Suprapubic skin (tissue), 4 donors: ENCODE measurements around the gene NR5A2. TPM values are rescaled to one million over a fixed set of nuclear protein-coding genes. Genes with fewer than 3 reads are reported as not detected.

Source experiments
- DNase-seq, 2 donors: peaks; one replicate each; pipeline ENCODE4 v3.0.0-alpha.2; 2019; ENCODE audit warnings: low spot score in 2 of 2
- H3K27ac ChIP-seq: fragments of 200-600 bp; sonication (generic); one replicate; pipeline ENCODE4 v1.5.1; 2019
- H3K27me3 ChIP-seq: fragments of 200-600 bp; sonication (generic); one replicate; pipeline ENCODE4 v1.5.1; 2019
- H3K36me3 ChIP-seq: fragments of 200-600 bp; sonication (generic); one replicate; pipeline ENCODE4 v1.5.1; 2019
- H3K4me1 ChIP-seq: fragments of 200-600 bp; sonication (generic); one replicate; pipeline ENCODE4 v1.5.1; 2019
- H3K4me3 ChIP-seq: fragments of 200-600 bp; sonication (generic); one replicate; pipeline ENCODE4 v1.5.1; 2019; ENCODE audit warnings: mild to moderate bottlenecking
- H3K9me3 ChIP-seq: fragments of 200-600 bp; sonication (generic); one replicate; pipeline ENCODE4 v1.5.1; 2019
- EP300 ChIP-seq: sonication (generic); formaldehyde crosslinking; IDR thresholded peaks from one replicate; pipeline ENCODE4 v1.6.1; 2017; ENCODE audit warnings: antibody characterized with exemption
- POLR2A ChIP-seq, 2 donors: fragments of 450-650 bp; IDR thresholded peaks; one replicate each; pipeline ENCODE4 v1.6.1; 2017; ENCODE audit warnings: antibody characterized with exemption in 2 of 2, mild to moderate bottlenecking in 2 of 2, moderate library complexity in 2 of 2
- POLR2AphosphoS5 ChIP-seq, 3 donors: sonication (generic); formaldehyde crosslinking; IDR thresholded peaks; one replicate each; pipeline ENCODE4 v1.6.1; 2017; ENCODE audit warnings: antibody characterized with exemption in 3 of 3
- WGBS: methylation state at CpG from one replicate; pipeline ENCODE4 v1.1.5; 2018; 5-methylcytosine and 5-hydroxymethylcytosine counted together
- total RNA-seq, 4 donors: library from RNA; depleted of rRNA; stranded (reverse); fragments of >200 nt; gene quantifications; one replicate each; pipeline ENCODE4 v1.1.0, GENCODE V29; 2016
- TF ChIP-seq, protein P1 (sequence below), 2 donors: fragments of 200-600 bp in 1 of 2; fragments of 450-650 bp in 1 of 2; sonication (generic) in 1 of 2; IDR thresholded peaks; one replicate each; pipeline ENCODE4 v1.5.1; 2016 to 2019; ENCODE audit warnings: antibody characterized with exemption in 2 of 2, mild to moderate bottlenecking in 1 of 2, moderate library complexity in 1 of 2

Gene NR5A2
- total RNA-seq, 4 donors from 2014 or later = 0.49 to 3.3 (median 0.96) TPM

DNA sequence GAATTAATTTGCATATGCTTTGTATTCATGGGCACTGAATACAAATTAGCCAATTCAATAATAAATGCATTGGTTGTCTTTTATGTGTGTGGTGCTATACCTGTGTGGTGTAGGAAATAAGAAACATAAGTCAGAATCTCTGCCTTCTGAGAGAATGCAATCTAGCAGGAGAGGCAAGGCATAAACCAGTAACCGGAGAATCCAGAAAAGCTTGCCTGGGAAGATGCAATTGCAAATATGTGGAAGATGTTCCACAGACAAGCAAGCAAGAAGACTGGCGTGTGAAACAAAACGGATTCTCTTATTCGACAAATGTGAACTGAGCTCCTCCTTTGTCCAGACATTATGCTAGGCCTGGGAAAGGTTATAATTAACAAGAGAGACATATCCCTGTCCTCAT, 134.3 kb downstream of the NR5A2 start:
- no peak for DNase-seq
- no peaks in the 10 kb centered on the region for H3K4me1 ChIP-seq
- no peak overlapping the region for H3K4me3 ChIP-seq
- H3K9me3 ChIP-seq = no peaks in the 10 kb centered on the region
- no peak overlapping the region for H3K27ac ChIP-seq
- 80% methylated on average over 4 of the region's 4 CpGs for WGBS
- no peaks in the 10 kb centered on the region for H3K27me3 ChIP-seq
- no peak for TF ChIP-seq POLR2AphosphoS5 (IDR thresholded peaks at IDR 0.05)
- TF ChIP-seq, protein P1, sequence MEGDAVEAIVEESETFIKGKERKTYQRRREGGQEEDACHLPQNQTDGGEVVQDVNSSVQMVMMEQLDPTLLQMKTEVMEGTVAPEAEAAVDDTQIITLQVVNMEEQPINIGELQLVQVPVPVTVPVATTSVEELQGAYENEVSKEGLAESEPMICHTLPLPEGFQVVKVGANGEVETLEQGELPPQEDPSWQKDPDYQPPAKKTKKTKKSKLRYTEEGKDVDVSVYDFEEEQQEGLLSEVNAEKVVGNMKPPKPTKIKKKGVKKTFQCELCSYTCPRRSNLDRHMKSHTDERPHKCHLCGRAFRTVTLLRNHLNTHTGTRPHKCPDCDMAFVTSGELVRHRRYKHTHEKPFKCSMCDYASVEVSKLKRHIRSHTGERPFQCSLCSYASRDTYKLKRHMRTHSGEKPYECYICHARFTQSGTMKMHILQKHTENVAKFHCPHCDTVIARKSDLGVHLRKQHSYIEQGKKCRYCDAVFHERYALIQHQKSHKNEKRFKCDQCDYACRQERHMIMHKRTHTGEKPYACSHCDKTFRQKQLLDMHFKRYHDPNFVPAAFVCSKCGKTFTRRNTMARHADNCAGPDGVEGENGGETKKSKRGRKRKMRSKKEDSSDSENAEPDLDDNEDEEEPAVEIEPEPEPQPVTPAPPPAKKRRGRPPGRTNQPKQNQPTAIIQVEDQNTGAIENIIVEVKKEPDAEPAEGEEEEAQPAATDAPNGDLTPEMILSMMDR (IDR thresholded peaks at IDR 0.05) = no peak
- TF ChIP-seq EP300 = no peak
- H3K36me3 ChIP-seq = no peaks in the 10 kb centered on the region

DNA sequence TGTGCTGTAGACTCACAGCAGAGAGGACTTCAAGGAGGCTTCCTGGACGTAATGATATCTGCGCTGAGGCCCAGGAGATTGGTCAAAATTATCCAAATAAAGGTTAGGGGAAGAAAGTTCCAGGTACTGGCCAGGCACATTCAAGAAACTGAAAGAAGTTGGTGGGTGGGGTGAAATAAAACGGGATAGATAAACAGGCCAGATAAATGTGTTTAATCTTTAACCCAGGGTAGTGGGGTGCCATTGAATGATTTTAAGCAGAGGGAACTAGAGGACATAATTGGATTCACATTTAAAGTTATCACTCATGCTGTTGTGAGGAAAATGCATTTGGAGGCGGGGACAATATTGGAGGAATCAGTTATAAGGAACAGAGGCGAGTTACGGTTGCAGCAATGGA, 134.7 kb downstream of the NR5A2 start:
- no peaks in the 10 kb centered on the region for H3K36me3 ChIP-seq
- no peaks in the 10 kb centered on the region for H3K27me3 ChIP-seq
- no peak overlapping the region for H3K4me3 ChIP-seq
- no peak for DNase-seq
- no peaks in the 10 kb centered on the region for H3K9me3 ChIP-seq
- no peaks in the 10 kb centered on the region for H3K4me1 ChIP-seq
- WGBS = 80% methylated on average over 6 of the region's 6 CpGs
- no peak overlapping the region for H3K27ac ChIP-seq
- no peak for TF ChIP-seq POLR2A (IDR thresholded peaks at IDR 0.05)

DNA sequence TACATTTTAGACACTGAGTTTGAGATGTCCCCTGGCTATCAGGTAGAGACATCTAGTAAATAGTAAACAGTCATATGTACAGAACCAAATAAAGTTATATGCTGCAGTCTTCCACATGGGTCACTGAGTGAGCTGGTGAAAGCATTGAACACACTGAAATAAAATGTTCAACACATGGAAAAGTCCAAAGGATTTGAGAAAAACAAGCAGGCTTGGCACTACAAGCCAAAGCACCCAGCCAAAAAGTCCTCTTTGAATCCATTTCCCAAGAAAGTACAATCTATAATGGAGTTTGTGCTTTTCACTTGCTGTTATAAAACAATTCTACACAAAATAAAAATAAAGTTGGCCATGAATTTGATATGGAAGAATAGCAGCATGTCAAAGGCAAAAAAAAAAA, 135.4 kb downstream of the NR5A2 start:
- Histone ChIP-seq H3K36me3 (no peaks in the 10 kb centered on the region), H3K27me3 (no peaks in the 10 kb centered on the region), H3K9me3 (no peaks in the 10 kb centered on the region), H3K4me3 (no peak overlapping the region), H3K4me1 (no peaks in the 10 kb centered on the region), H3K27ac (no peak overlapping the region)
- DNase-seq = no peak
- TF ChIP-seq POLR2A (IDR thresholded peaks at IDR 0.05) = no peak
- TF ChIP-seq EP300 = no peak
- TF ChIP-seq, protein P1 (IDR thresholded peaks at IDR 0.05) = no peak
- TF ChIP-seq POLR2AphosphoS5 (IDR thresholded peaks at IDR 0.05) = no peak

DNA sequence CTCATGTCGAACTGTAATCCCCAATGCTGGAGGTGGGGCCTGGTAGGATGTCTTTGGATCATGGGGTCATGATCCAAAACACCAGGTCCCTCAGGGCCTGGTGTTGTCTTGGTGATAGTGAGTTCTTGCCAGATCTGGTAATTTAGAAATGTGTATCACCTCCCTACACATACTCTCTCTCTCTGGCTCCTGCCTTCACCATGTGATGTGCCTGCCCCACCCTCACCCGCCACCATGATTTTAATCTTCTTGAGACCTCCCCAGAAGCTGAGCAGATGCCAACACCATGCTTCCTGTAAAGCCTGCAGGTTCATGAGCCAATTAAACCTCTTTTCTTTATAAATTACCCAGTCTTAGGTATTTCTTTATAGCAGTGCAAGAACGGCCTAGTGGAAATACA, 136.4 kb downstream of the NR5A2 start:
- 68% methylated on average over 3 of the region's 3 CpGs for WGBS
- H3K9me3 ChIP-seq = no peaks in the 10 kb centered on the region

DNA sequence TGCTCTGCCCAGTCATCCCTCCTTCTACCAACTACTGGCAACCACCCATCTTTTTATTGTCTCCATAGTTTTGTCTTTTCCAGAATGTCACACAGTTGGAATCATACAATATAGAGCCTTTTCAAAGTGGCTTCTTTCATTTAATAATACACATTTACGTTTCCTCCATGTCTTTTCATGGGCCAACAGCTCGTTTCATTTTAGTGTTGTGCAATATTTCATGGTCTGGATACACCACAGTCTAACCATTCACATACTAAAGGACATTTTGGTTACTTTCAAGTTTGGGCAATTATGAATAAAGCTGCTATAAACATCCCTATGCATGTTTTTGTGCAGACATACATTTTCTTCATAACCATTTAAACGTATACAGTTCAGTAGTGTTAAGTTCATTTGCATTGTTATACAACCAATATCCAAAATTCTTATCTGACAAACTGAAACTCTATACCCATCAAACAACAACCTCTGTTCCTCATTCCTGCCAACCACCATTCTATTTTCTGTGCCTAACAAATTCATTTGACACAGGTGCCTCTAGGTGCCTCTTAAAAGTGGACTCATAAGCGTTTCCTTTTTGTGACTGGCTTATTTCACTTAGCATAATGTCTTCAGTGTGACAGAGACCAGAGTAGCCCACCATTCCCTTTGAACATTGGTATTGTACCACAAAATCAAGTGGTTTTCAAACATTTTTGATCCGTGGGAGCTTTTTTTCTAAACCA, 138.1 kb downstream of the NR5A2 start:
- no peak overlapping the region for H3K4me3 ChIP-seq
- no peak for TF ChIP-seq POLR2AphosphoS5 (IDR thresholded peaks at IDR 0.05)
- TF ChIP-seq, protein P1 (IDR thresholded peaks at IDR 0.05) = no peak
- TF ChIP-seq POLR2A (IDR thresholded peaks at IDR 0.05) = no peak
- no peak for TF ChIP-seq EP300
- H3K27ac ChIP-seq = no peak overlapping the region
- 79% methylated on average over 5 of the region's 5 CpGs for WGBS
- no peaks in the 10 kb centered on the region for H3K4me1 ChIP-seq
- H3K36me3 ChIP-seq = no peaks in the 10 kb centered on the region
- DNase-seq = no peak
- H3K9me3 ChIP-seq = no peaks in the 10 kb centered on the region
- no peaks in the 10 kb centered on the region for H3K27me3 ChIP-seq

More for the DNA sequence above, 136.4 kb downstream of the NR5A2 start:
- H3K27me3 ChIP-seq = no peaks in the 10 kb centered on the region
- H3K36me3 ChIP-seq = no peaks in the 10 kb centered on the region
- no peaks in the 10 kb centered on the region for H3K4me1 ChIP-seq
- no peak for TF ChIP-seq POLR2AphosphoS5 (IDR thresholded peaks at IDR 0.05)
- no peak for TF ChIP-seq EP300
- no peak for DNase-seq
- no peak overlapping the region for H3K27ac ChIP-seq
- no peak overlapping the region for H3K4me3 ChIP-seq

DNA sequence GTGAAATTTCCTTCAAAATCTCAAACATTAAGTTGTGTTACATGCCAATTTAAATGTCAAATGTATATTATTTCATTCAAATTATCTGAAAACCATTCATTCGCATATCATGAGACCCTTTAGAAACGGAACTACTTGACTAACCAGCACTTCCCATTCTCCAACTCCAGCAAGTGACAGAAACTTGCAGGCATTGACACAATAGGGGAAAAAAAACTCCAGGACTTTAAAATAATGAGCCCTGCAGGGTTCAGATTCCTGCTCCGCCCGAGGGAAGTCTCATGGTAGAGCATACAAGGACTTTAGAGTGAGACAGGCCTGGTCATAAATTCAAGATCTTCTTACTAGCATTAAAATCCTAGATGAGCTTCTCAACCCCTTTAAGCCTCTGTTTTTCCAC, 138.9 kb downstream of the NR5A2 start:
- Histone ChIP-seq H3K27me3 (no peaks in the 10 kb centered on the region), H3K9me3 (no peaks in the 10 kb centered on the region), H3K27ac (no peak overlapping the region), H3K4me3 (no peak overlapping the region), H3K4me1 (no peaks in the 10 kb centered on the region), H3K36me3 (no peaks in the 10 kb centered on the region)
- no peak for DNase-seq
- 74% methylated on average over 4 of the region's 4 CpGs for WGBS
- TF ChIP-seq POLR2AphosphoS5 (IDR thresholded peaks at IDR 0.05) (no peak), POLR2A (IDR thresholded peaks at IDR 0.05) (no peak), EP300 (no peak)
- TF ChIP-seq, protein P1 (IDR thresholded peaks at IDR 0.05) = no peak
